Motor neuron (in vitro differentiated cells): ENCODE data around the gene MSRB3. TPM values are rescaled to one million over a fixed set of nuclear protein-coding genes. Genes with fewer than 3 reads are reported as not detected.

Source experiments
- ATAC-seq, 8 experiments: fragments of 200-7000 bp; cut with Tn5 transposase; replicated peaks in 6 of 8; 2 replicates each; pipeline ENCODE4 v1.8.0; 2021; ENCODE audit warnings: mild to moderate bottlenecking in 8 of 8, moderate library complexity in 8 of 8
- H3K27ac ChIP-seq, 2 donors: fragments of 250-450 bp; sonication (Bioruptor Pico); 2 replicates each; pipeline ENCODE4 v1.9.0; 2021; ENCODE audit warnings: antibody characterized with exemption in 2 of 2, mild to moderate bottlenecking in 2 of 2, moderate library complexity in 1 of 2
- H3K4me1 ChIP-seq, 2 donors: fragments of 250-450 bp; sonication (Bioruptor Pico); replicated peaks in 1 of 2; 2 replicates each; pipeline ENCODE4 v1.6.1; 2021; ENCODE audit warnings: antibody characterized with exemption in 2 of 2, mild to moderate bottlenecking in 2 of 2, moderate library complexity in 1 of 2
- H3K4me3 ChIP-seq, 5 donors: fragments of 250-450 bp; sonication (Bioruptor Pico); 2 replicates each; pipeline ENCODE4 v1.9.0; 2021; ENCODE audit warnings: antibody characterized with exemption in 5 of 5, mild to moderate bottlenecking in 5 of 5, moderate library complexity in 4 of 5
- WGBS, 10 experiments: fragments of 450-650 bp; shearing (Covaris generic); methylation state at CpG; one replicate each; pipeline ENCODE4 v1.0.0; 2022; 5-methylcytosine and 5-hydroxymethylcytosine counted together
- in situ Hi-C, 9 experiments: fragments of 400-800 bp; cut with MboI; loops; one replicate each; pipeline ENCODE4 v1.15.0; 2021; ENCODE audit warnings: low sequenced_read_pairs in 9 of 9, low pct_unique_long_range_greater_than_20kb in 2 of 9; ENCODE audit not compliant: unreplicated experiment in 9 of 9
- total RNA-seq, 8 experiments: library from RNA; unstranded; fragments of 300-600 nt; gene quantifications; 2 replicates each; pipeline versions ENCODE4 v1.2.3 to v1.2.4, GENCODE V29; 2022

MSRB3 gene
- total RNA-seq, 8 experiments from 2014 or later, result 1.4 to 14.8 (median 2.3) TPM

- ATAC-seq, result no peak
- Histone ChIP-seq H3K4me1 (no peaks in the 10 kb centered on the region), H3K27ac (no peak overlapping the region), H3K4me3 (no peak overlapping the region)
- in situ Hi-C loops, result no loop called here
These were observed 181.1 kb downstream of the MSRB3 start for GRCh38 chr12:65459545-65459944.

DNA sequence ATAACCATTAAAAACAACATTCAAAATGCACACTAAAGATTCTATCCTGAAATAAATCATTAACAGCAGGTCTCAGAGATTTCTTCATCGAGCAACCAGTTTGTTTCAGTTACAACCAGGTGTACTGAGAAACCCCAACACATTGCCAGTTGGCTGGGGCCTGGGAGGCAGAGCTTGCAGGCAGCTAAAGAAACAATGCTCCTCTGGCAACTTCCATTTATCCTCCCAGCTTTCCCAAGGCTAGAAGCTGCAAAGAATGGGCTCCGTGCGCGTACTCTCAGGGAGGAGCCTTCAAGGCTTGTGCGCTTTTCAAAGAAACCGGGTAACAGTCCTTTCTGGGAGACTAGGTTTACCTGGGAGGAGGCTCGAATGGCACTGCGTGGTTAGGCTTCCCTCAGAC, 181.6 kb downstream of the MSRB3 start:
- no peak for ATAC-seq
- H3K4me3 ChIP-seq, result no peak overlapping the region
- 40 to 100% (median 80%) methylated on average over 1 to 8 of the region's 8 CpGs; no CpG with 5 or more reads in 1 of the 10 experiments for WGBS, 10 experiments
- no peak overlapping the region for H3K27ac ChIP-seq
- no peaks in the 10 kb centered on the region for H3K4me1 ChIP-seq
- in situ Hi-C loops, result no loop called here

GRCh38 chr12:65461017-65461416, 182.5 kb downstream of the MSRB3 start:
- 85 to 100% (median 100%) methylated on average over 1 to 2 of the region's 2 CpGs; no CpG with 5 or more reads in 3 of the 10 experiments for WGBS, 10 experiments
- H3K4me1 ChIP-seq, result no peaks in the 10 kb centered on the region
- no peak overlapping the region for H3K4me3 ChIP-seq
- ATAC-seq, result no peak
- in situ Hi-C loops, result no loop called here
- no peak overlapping the region for H3K27ac ChIP-seq

DNA sequence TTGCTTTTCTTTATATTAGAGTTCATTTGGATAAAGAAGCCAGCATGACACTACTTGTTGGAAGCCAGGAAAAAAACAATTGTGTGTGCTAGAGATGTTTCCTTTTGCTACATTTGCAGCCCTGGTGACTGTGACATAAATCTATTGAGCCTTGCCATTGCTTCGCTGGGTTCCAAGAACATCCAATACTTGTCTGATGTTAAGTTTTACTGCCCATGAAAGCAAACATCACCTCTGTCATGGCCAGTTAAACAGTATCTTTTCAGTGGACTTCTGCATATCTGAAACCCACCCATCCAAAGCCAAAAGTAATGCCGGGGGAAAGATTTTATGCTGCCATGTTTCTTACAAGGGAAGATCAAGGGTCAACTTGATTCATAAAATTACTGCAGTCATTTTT, 184.0 kb downstream of the MSRB3 start:
- peak in 2 of 8 experiments; percentile 27 to 90 for ATAC-seq
- 50 to 100% (median 88%) methylated on average over 1 to 2 of the region's 2 CpGs; no CpG with 5 or more reads in 3 of the 10 experiments for WGBS, 10 experiments
- Histone ChIP-seq H3K4me3 (no peak overlapping the region), H3K27ac (no peak overlapping the region), H3K4me1 (no peaks in the 10 kb centered on the region)
- in situ Hi-C loops, result no loop called here

DNA sequence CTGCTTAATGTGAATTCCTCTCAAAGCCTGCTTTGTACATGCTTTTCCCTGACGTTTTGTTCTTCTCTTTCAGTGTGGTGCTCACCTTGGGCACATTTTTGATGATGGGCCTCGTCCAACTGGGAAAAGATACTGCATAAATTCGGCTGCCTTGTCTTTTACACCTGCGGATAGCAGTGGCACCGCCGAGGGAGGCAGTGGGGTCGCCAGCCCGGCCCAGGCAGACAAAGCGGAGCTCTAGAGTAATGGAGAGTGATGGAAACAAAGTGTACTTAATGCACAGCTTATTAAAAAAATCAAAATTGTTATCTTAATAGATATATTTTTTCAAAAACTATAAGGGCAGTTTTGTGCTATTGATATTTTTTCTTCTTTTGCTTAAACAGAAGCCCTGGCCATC, 184.6 kb downstream of the MSRB3 start:
- ATAC-seq, result no peak
- in situ Hi-C loops, result no loop called here
- Histone ChIP-seq H3K4me1 (no peaks in the 10 kb centered on the region), H3K27ac (no peak overlapping the region), H3K4me3 (no peak overlapping the region)
- 13 to 94% (median 84%) methylated on average over 1 to 9 of the region's 9 CpGs for WGBS, 10 experiments

DNA sequence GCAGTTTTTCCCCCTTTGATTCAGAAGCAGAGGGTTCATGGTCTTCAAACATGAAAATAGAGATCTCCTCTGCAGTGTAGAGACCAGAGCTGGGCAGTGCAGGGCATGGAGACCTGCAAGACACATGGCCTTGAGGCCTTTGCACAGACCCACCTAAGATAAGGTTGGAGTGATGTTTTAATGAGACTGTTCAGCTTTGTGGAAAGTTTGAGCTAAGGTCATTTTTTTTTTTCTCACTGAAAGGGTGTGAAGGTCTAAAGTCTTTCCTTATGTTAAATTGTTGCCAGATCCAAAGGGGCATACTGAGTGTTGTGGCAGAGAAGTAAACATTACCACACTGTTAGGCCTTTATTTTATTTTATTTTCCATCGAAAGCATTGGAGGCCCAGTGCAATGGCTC, 185.1 kb downstream of the MSRB3 start:
- in situ Hi-C loops, result no loop called here
- H3K27ac ChIP-seq, result no peak overlapping the region
- no peaks in the 10 kb centered on the region for H3K4me1 ChIP-seq
- WGBS, 10 experiments, result 100% methylated on average over 1 of the region's 1 CpG; no CpG with 5 or more reads in 8 of the 10 experiments
- ATAC-seq, result no peak
- H3K4me3 ChIP-seq, result no peak overlapping the region

GRCh38 chr12:65464930-65465329, 186.4 kb downstream of the MSRB3 start:
- H3K27ac ChIP-seq, result no peak overlapping the region
- 50 to 100% (median 74%) methylated on average over 1 to 3 of the region's 3 CpGs for WGBS, 10 experiments
- in situ Hi-C loops, result no loop called here
- H3K4me3 ChIP-seq, result no peak overlapping the region
- no peaks in the 10 kb centered on the region for H3K4me1 ChIP-seq
- ATAC-seq, result peak in 3 of 8 experiments; percentile 37 to 74 (median 59)

- peaks cover 0 to 2% of the 10 kb centered on the region in 2 donors for H3K4me1 ChIP-seq
- H3K27ac ChIP-seq, result no peak overlapping the region
- ATAC-seq, result no peak
- in situ Hi-C loops, result no loop called here
- 42 to 94% (median 80%) methylated on average over 1 to 6 of the region's 9 CpGs; no CpG with 5 or more reads in 2 of the 10 experiments for WGBS, 10 experiments
- no peak overlapping the region for H3K4me3 ChIP-seq
These were observed 187.5 kb downstream of the MSRB3 start for GRCh38 chr12:65465766-65466547.

- Histone ChIP-seq H3K4me3 (no peak overlapping the region), H3K4me1 (peaks cover 0 to 2% of the 10 kb centered on the region in 2 donors), H3K27ac (no peak overlapping the region)
- 0 to 100% (median 71%) methylated on average over 1 of the region's 1 CpG; no CpG with 5 or more reads in 5 of the 10 experiments for WGBS, 10 experiments
- ATAC-seq, result peak in 3 of 8 experiments; percentile 28 to 53 (median 31)
- in situ Hi-C loops, result no loop called here
These were observed 188.4 kb downstream of the MSRB3 start for GRCh38 chr12:65466911-65467310.

DNA sequence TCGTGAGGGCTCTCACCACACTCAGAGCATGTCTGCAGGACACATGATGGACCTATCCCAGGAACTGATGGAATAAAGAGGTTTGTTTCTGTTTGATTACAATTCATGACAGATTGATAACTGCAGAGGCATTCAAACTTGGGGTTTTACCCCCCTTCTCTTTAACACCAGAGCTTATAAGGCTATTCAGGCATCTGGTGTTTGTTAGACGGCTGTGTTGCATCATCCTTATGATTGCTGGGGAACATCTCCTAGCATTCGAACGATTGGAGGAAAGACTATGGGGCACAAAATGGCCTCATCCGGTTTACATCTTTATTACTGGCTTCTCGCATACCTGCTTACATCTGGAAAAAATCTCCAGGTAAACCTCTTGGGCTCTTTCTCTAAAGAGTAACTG, 191.8 kb downstream of the MSRB3 start:
- Histone ChIP-seq H3K4me1 (peaks cover 0 to 2% of the 10 kb centered on the region in 2 donors), H3K27ac (no peak overlapping the region), H3K4me3 (no peak overlapping the region)
- in situ Hi-C loops, result no loop called here
- ATAC-seq, result no peak
- 37 to 87% (median 53%) methylated on average over 1 to 5 of the region's 6 CpGs for WGBS, 10 experiments

DNA sequence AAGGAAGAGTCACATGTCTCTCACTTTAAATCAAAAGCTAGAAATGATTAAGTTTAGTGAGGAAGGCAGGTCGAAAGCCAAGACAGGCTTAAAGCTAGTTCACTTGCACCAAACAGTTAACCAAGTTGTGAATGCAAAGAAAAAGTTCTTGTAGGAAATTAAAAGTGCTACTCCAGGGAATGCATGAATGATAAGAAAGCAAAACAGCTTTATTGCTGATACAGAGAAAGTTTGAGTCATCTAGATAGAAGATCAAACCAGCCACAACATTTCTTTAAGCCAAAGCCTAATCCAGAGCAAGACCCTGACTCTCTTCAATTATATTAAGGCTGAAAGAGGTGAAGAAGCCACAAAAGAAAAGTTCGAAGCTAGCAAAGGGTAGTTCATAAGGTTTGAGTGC, 193.6 kb downstream of the MSRB3 start:
- ATAC-seq, result no peak
- WGBS, 10 experiments, result 33 to 83% (median 70%) methylated on average over 1 to 2 of the region's 2 CpGs; no CpG with 5 or more reads in 2 of the 10 experiments
- Histone ChIP-seq H3K4me1 (peaks cover 0 to 2% of the 10 kb centered on the region in 2 donors), H3K4me3 (no peak overlapping the region), H3K27ac (no peak overlapping the region)
- in situ Hi-C loops, result no loop called here

GRCh38 chr12:65474831-65475230, 196.3 kb downstream of the MSRB3 start:
- in situ Hi-C loops, result no loop called here

GRCh38 chr12:65477721-65478120, 199.2 kb downstream of the MSRB3 start:
- ATAC-seq, result no peak
- no peak overlapping the region for H3K4me3 ChIP-seq
- no peaks in the 10 kb centered on the region for H3K4me1 ChIP-seq
- in situ Hi-C loops, result no loop called here
- no peak overlapping the region for H3K27ac ChIP-seq

More at GRCh38 chr12:65474831-65475230, 196.3 kb downstream of the MSRB3 start:
- no peak overlapping the region for H3K27ac ChIP-seq
- no peak overlapping the region for H3K4me3 ChIP-seq
- no peak for ATAC-seq
- 78 to 100% (median 94%) methylated on average over 1 to 6 of the region's 6 CpGs for WGBS, 10 experiments
- peaks cover 0 to 2% of the 10 kb centered on the region in 2 donors for H3K4me1 ChIP-seq
